ENCODE measurements around the gene PPIP5K2.

DNA sequence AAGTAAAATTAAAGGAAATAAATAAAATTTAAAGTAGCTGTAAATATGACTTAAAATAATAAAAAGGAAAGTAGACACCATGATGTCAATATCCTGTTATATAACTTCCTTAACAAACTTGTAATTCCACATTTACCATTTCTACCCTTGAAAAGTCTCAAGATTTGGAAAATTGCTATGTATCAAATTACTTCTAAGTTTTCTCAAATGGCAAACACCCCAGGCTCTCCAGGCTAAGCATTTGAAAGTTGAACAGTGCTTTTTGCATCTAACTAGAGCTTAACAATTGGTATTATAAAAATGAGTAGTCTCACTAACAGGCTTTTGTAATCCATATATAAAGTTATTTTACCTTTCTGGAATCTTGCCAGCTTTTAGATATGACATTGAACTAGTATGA is 97.0 kb downstream of the PPIP5K2 start:
- TF ChIP-seq POLR2A (IDR thresholded peaks at IDR 0.05; ENCODE audit: low read depth, low read length): no peak
- TF ChIP-seq, protein P1, sequence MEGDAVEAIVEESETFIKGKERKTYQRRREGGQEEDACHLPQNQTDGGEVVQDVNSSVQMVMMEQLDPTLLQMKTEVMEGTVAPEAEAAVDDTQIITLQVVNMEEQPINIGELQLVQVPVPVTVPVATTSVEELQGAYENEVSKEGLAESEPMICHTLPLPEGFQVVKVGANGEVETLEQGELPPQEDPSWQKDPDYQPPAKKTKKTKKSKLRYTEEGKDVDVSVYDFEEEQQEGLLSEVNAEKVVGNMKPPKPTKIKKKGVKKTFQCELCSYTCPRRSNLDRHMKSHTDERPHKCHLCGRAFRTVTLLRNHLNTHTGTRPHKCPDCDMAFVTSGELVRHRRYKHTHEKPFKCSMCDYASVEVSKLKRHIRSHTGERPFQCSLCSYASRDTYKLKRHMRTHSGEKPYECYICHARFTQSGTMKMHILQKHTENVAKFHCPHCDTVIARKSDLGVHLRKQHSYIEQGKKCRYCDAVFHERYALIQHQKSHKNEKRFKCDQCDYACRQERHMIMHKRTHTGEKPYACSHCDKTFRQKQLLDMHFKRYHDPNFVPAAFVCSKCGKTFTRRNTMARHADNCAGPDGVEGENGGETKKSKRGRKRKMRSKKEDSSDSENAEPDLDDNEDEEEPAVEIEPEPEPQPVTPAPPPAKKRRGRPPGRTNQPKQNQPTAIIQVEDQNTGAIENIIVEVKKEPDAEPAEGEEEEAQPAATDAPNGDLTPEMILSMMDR (IDR thresholded peaks at IDR 0.05; ENCODE audit: extremely low read depth in 1 of 2, insufficient read depth in 1 of 2, low read depth in 1 of 2, low read length in 2 of 2): no peak
